A673 (cell line): ENCODE measurements around the gene EFCAB11. TPM values are rescaled to one million over a fixed set of nuclear protein-coding genes. Genes with fewer than 3 reads are reported as not detected.

Experiments used
- BruUV-seq: library from RNA; stranded (reverse); fragments of 400-500 nt; replicated peaks from 2 replicates; lab custom pipeline; 2021; lab: Mats Ljungman, UMichigan
- CTCF ChIA-PET: fragments of 300-600 bp; sonication (Branson Sonifier 250); formaldehyde crosslinking; loops from one replicate; lab custom pipeline; 2022; ENCODE audit warnings: antibody characterized with exemption; lab: Charles Lee
- POLR2A ChIA-PET: fragments of 300-600 bp; sonication (Branson Sonifier 250); formaldehyde crosslinking; loops from one replicate; lab custom pipeline; 2022; ENCODE audit warnings: antibody characterized with exemption; ENCODE audit not compliant: low non-redundant PET; lab: Charles Lee
- DNase-seq: peaks from one replicate; pipeline ENCODE4 v3.0.0-alpha.2; 2015; ENCODE audit warnings: low spot score
- H3K27ac ChIP-seq: fragments of 200-600 bp; sonication (generic); 2 replicates; pipeline ENCODE4 v1.5.1; 2016; ENCODE audit warnings: mixed run types, low read depth, mild to moderate bottlenecking, mixed read lengths, antibody characterized with exemption, low read length; ENCODE audit not compliant: poor library complexity, severe bottlenecking
- H3K27me3 ChIP-seq: fragments of 200-600 bp; sonication (generic); replicated peaks from 2 replicates; pipeline ENCODE4 v1.6.1; 2017; ENCODE audit warnings: mixed run types, low read depth, mild to moderate bottlenecking, mixed read lengths, antibody characterized with exemption, low read length; ENCODE audit not compliant: insufficient read depth, poor library complexity
- H3K36me3 ChIP-seq: fragments of 200-600 bp; sonication (generic); 2 replicates; pipeline ENCODE4 v1.6.1; 2016; ENCODE audit warnings: mixed run types, mild to moderate bottlenecking, mixed read lengths, antibody characterized with exemption, low read length; ENCODE audit not compliant: insufficient read depth, poor library complexity, severe bottlenecking
- H3K4me1 ChIP-seq: fragments of 200-600 bp; sonication (generic); 2 replicates; pipeline ENCODE4 v1.6.1; 2017; ENCODE audit warnings: mixed run types, mild to moderate bottlenecking, mixed read lengths, antibody characterized with exemption, low read length; ENCODE audit not compliant: insufficient read depth, poor library complexity, severe bottlenecking
- H3K4me3 ChIP-seq: fragments of 200-600 bp; sonication (generic); 2 replicates; pipeline ENCODE4 v1.5.1; 2016; ENCODE audit warnings: low read depth, mixed run types, mild to moderate bottlenecking, mixed read lengths, low read length; ENCODE audit not compliant: poor library complexity, severe bottlenecking
- H3K9me3 ChIP-seq: fragments of 200-600 bp; sonication (generic); 2 replicates; pipeline ENCODE4 v1.6.1; 2016; ENCODE audit warnings: mixed run types, low read depth, mild to moderate bottlenecking, mixed read lengths, antibody characterized with exemption, low read length; ENCODE audit not compliant: poor library complexity, severe bottlenecking
- CTCF ChIP-seq: fragments of 300-800, 200-600 bp; sonication (generic); conservative IDR thresholded peaks from 2 replicates; pipeline ENCODE4 v1.5.1; 2017; ENCODE audit warnings: low read depth, mild to moderate bottlenecking, antibody characterized with exemption, low read length, moderate library complexity, mixed read lengths
- EZH2 ChIP-seq: fragments of 200-600 bp; sonication (generic); IDR thresholded peaks from 2 replicates; pipeline ENCODE4 v1.6.1; 2017; ENCODE audit warnings: borderline replicate concordance, low read depth, mild to moderate bottlenecking, mixed read lengths, antibody characterized with exemption, low read length; ENCODE audit not compliant: poor library complexity, severe bottlenecking
- intact Hi-C: fragments of 100-400 bp; cut with micrococcal nuclease; formaldehyde crosslinking; loops from one replicate; pipeline ENCODE4 v1.10.0; 2022; ENCODE audit not compliant: unreplicated experiment
- total RNA-seq: library from RNA; stranded (reverse); gene quantifications from 2 replicates; pipeline ENCODE4 v1.2.3, GENCODE V29; 2021

Gene EFCAB11
- total RNA-seq, 1 experiment from 2014 or later, result 8.4 TPM

- Histone ChIP-seq H3K9me3 (no peaks in the 10 kb centered on the region), H3K4me3 (no peak overlapping the region), H3K36me3 (no peaks in the 10 kb centered on the region), H3K27ac (no peak overlapping the region), H3K27me3 (no peaks in the 10 kb centered on the region), H3K4me1 (no peaks in the 10 kb centered on the region)
- DNase-seq, result no peak
- no TSS peak for BruUV-seq
- intact Hi-C loops, result no loop called here
- POLR2A ChIA-PET, result no interaction called here
- CTCF ChIA-PET, result no interaction called here
- TF ChIP-seq CTCF, result no peak
- TF ChIP-seq EZH2, result no peak
Observed at GRCh38 chr14:89806451-89806850, 148.1 kb downstream of the EFCAB11 start.

GRCh38 chr14:89805501-89805900 lies 149.0 kb downstream of the EFCAB11 start:
- H3K9me3 ChIP-seq, result no peaks in the 10 kb centered on the region
- no peaks in the 10 kb centered on the region for H3K27me3 ChIP-seq
- intact Hi-C loops, result no loop called here
- TF ChIP-seq CTCF (no peak), EZH2 (no peak)
- CTCF ChIA-PET, result no interaction called here
- no peak for DNase-seq
- H3K27ac ChIP-seq, result no peak overlapping the region
- no peaks in the 10 kb centered on the region for H3K36me3 ChIP-seq
- no peak overlapping the region for H3K4me3 ChIP-seq
- POLR2A ChIA-PET, result no interaction called here
- H3K4me1 ChIP-seq, result no peaks in the 10 kb centered on the region
- no TSS peak for BruUV-seq

GRCh38 chr14:89803542-89803941 lies 151.0 kb downstream of the EFCAB11 start:
- DNase-seq, result no peak
- POLR2A ChIA-PET, result no interaction called here
- H3K27me3 ChIP-seq, result no peaks in the 10 kb centered on the region
- H3K4me3 ChIP-seq, result no peak overlapping the region
- no peak for TF ChIP-seq CTCF
- no peak for TF ChIP-seq EZH2
- no TSS peak for BruUV-seq
- CTCF ChIA-PET, result no interaction called here
- no peaks in the 10 kb centered on the region for H3K36me3 ChIP-seq
- no peaks in the 10 kb centered on the region for H3K9me3 ChIP-seq
- no peaks in the 10 kb centered on the region for H3K4me1 ChIP-seq
- intact Hi-C loops, result no loop called here
- H3K27ac ChIP-seq, result no peak overlapping the region
